Neural progenitor cell (in vitro differentiated cells): ENCODE data around the gene RUFY1.
"Not testable (repeated sequence)": the region's sequence is repeated elsewhere in the genome, so short reads cannot be mapped to it uniquely, and the experiment has no call there.

Experiments
- EZH2phosphoT487 ChIP-seq: fragments of 200-600 bp; sonication (generic); IDR thresholded peaks from 2 replicates; pipeline ENCODE4 v1.6.1; 2017; ENCODE audit warnings: antibody characterized with exemption
- TF ChIP-seq, protein P1 (sequence below): fragments of 200-600 bp; sonication (generic); IDR thresholded peaks from 2 replicates; pipeline ENCODE4 v1.5.1; 2017; ENCODE audit warnings: antibody characterized with exemption, mild to moderate bottlenecking

DNA sequence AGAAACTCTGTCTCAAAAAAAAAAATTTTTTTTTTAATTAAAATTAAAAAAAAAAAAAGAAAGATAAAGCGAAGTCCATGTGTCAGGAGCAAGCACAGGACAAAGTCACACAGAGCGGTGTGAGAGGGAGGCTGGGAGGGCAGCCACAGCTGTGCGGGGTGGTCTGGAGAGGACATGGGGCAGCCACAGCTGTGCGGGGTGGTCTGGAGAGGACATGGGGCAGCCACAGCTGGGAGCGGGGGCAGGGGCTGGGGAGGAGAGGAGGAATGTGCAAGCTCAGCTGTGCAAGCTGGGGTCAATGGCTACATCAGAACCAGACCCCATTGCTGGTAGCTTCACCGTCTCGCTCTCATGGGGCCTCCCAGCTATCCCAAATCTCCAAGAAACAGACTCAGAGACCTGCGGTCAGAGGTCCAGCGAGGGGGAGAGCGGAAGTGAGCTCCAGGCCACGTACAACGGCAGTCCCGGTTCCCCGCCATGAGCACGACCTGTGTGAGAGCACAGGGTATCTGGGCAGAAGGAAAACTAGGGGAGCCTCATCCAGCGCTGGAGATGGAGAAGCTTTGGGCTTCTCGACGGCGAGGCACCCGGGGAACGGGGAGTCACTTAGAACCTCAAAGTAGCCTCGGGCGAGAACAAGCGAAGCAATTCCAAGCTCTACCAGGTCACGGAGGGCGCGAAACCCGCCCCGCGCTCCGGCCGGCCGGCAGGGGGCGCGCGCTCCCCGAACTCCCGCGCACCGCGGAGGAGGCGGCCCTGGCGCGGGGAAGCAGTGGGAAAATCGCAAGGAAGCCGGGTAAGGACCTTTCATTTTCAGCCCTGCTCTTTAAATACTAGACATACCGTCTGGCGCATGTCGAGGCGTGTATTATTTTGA, 107.2 kb downstream of the RUFY1 start:
- not testable (repeated sequence) for TF ChIP-seq EZH2phosphoT487
- TF ChIP-seq, protein P1, sequence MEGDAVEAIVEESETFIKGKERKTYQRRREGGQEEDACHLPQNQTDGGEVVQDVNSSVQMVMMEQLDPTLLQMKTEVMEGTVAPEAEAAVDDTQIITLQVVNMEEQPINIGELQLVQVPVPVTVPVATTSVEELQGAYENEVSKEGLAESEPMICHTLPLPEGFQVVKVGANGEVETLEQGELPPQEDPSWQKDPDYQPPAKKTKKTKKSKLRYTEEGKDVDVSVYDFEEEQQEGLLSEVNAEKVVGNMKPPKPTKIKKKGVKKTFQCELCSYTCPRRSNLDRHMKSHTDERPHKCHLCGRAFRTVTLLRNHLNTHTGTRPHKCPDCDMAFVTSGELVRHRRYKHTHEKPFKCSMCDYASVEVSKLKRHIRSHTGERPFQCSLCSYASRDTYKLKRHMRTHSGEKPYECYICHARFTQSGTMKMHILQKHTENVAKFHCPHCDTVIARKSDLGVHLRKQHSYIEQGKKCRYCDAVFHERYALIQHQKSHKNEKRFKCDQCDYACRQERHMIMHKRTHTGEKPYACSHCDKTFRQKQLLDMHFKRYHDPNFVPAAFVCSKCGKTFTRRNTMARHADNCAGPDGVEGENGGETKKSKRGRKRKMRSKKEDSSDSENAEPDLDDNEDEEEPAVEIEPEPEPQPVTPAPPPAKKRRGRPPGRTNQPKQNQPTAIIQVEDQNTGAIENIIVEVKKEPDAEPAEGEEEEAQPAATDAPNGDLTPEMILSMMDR: not testable (repeated sequence)
